RWPE2 (cell line): ENCODE measurements around the gene CDC23.

Source experiments
- ATAC-seq: fragments of 200-7000 bp; cut with Tn5 transposase; 3 replicates; pipeline ENCODE4 v1.9.1; 2021; ENCODE audit warnings: low read depth
- DNase-seq: peaks from one replicate; pipeline ENCODE4 v3.0.0-alpha.2; 2020; ENCODE audit warnings: low spot score
- H3K27ac ChIP-seq: fragments of 450-650 bp; 2 replicates; pipeline ENCODE4 v1.5.1; 2017; ENCODE audit warnings: mild to moderate bottlenecking; ENCODE audit not compliant: poor library complexity, severe bottlenecking
- H3K27me3 ChIP-seq: fragments of 250-450 bp; sonication (Bioruptor Pico); 2 replicates; pipeline ENCODE4 v1.5.1; 2021; ENCODE audit warnings: mild to moderate bottlenecking, moderate library complexity; ENCODE audit not compliant: insufficient read depth, poor library complexity, severe bottlenecking
- H3K36me3 ChIP-seq: fragments of 250-450 bp; sonication (Bioruptor Pico); 2 replicates; pipeline ENCODE4 v1.5.1; 2020; ENCODE audit warnings: low read depth, mild to moderate bottlenecking, moderate library complexity
- H3K4me1 ChIP-seq: fragments of 250-450 bp; sonication (Bioruptor Pico); 2 replicates; pipeline ENCODE4 v1.5.1; 2021; ENCODE audit warnings: mild to moderate bottlenecking, moderate library complexity; ENCODE audit not compliant: insufficient read depth, poor library complexity, severe bottlenecking
- H3K4me3 ChIP-seq: fragments of 250-450 bp; sonication (Bioruptor Pico); 2 replicates; pipeline ENCODE4 v1.5.1; 2021; ENCODE audit warnings: mild to moderate bottlenecking, moderate library complexity; ENCODE audit not compliant: severe bottlenecking
- H3K9me3 ChIP-seq: fragments of 250-450 bp; sonication (Bioruptor Pico); 2 replicates; pipeline ENCODE4 v1.5.1; 2021; ENCODE audit warnings: mild to moderate bottlenecking, moderate library complexity; ENCODE audit not compliant: severe bottlenecking
- CTCF ChIP-seq: fragments of 450-650 bp; IDR thresholded peaks from one replicate; pipeline ENCODE4 v1.5.1; 2017; ENCODE audit warnings: mild to moderate bottlenecking, moderate library complexity; ENCODE audit not compliant: poor library complexity, severe bottlenecking

The CDC23 gene

DNA sequence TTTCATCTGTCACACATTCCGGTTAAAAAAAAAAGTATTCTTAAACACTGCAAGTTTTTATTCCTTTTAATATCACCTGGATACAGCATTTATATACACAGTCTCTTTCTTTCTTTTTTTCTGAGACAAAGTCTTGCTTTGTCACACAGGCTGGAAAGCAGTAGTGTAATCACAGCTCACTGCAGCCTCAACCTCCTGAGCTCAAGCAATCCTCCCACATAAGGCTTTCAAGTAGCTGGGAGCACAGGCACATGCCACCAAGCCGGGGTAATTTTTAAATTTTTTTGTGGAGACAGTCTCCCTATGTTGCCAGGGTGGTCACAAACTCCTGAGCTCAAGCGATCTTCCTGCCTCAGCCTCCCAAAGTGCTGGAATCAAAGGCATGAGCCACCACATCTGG is 20.3 kb downstream of the CDC23 start:
- no peak for ATAC-seq
- DNase-seq = no peak
- TF ChIP-seq CTCF = no peak
- Histone ChIP-seq H3K27ac (no peak overlapping the region), H3K27me3 (no peaks in the 10 kb centered on the region), H3K36me3 (peaks cover 80% of the 10 kb centered on the region), H3K4me1 (no peaks in the 10 kb centered on the region), H3K9me3 (no peaks in the 10 kb centered on the region), H3K4me3 (no peak overlapping the region)

GRCh38 chr5:138188626-138189025 is 24.5 kb downstream of the CDC23 start:
- Histone ChIP-seq H3K9me3 (no peaks in the 10 kb centered on the region), H3K4me3 (no peak overlapping the region), H3K27ac (no peak overlapping the region), H3K36me3 (peaks cover 95% of the 10 kb centered on the region), H3K27me3 (no peaks in the 10 kb centered on the region), H3K4me1 (no peaks in the 10 kb centered on the region)
- no peak for TF ChIP-seq CTCF
- no peak for ATAC-seq
- DNase-seq = no peak

DNA sequence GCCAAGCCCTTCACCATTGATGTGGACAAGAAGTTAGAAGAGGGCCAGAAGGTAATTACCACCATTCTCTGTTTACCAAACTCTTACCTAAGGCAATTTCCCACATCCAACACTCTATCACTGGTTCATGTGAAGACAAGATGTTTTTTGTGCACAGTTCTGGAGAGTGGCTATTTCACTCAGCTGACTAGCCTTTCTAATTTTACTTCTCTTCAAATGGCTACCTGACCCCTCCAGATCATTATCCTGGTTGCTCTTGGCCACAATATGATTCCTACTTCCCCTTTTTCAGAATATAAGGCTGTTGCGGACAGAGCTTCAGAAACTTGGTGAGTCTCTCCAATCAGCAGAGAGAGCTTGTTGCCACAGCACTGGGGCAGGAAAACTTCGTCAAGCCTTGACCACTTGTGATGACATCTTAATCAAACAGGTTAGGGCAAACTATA is 27.1 kb downstream of the CDC23 start:
- H3K27ac ChIP-seq = no peak overlapping the region
- H3K9me3 ChIP-seq = no peaks in the 10 kb centered on the region
- no peak overlapping the region for H3K4me3 ChIP-seq
- H3K36me3 ChIP-seq = peaks cover 95% of the 10 kb centered on the region
- no peak for TF ChIP-seq CTCF
- no peaks in the 10 kb centered on the region for H3K4me1 ChIP-seq
- H3K27me3 ChIP-seq = no peaks in the 10 kb centered on the region
- DNase-seq = no peak
- ATAC-seq = no peak

DNA sequence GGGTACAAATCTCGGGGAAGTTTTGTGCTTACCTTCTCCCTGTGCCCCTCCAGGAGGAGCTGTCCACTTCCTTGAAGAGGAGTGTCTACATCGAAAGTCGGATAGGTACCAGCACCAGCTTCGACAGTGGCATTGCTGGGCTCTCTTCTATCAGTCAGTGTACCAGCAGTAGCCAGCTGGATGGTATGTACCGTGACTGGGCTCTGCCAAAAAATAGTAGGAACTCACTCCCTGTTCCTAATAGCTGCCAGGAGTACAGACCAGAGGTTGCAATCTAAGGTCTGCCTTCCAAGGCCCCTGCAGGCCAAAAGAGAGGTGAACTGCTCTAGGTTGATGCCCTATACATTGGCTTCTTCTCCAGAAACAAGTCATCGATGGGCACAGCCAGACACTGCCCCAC is 30.3 kb downstream of the CDC23 start:
- Histone ChIP-seq H3K9me3 (no peaks in the 10 kb centered on the region), H3K27me3 (no peaks in the 10 kb centered on the region), H3K27ac (no peak overlapping the region), H3K4me1 (no peaks in the 10 kb centered on the region), H3K4me3 (no peak overlapping the region), H3K36me3 (peaks cover 75% of the 10 kb centered on the region)
- TF ChIP-seq CTCF = no peak
- DNase-seq (no peak), ATAC-seq (no peak)

GRCh38 chr5:138180841-138181240 is 32.3 kb downstream of the CDC23 start:
- H3K27me3 ChIP-seq = no peaks in the 10 kb centered on the region
- peaks cover 70% of the 10 kb centered on the region for H3K36me3 ChIP-seq
- ATAC-seq (no peak), DNase-seq (no peak)
- H3K9me3 ChIP-seq = no peaks in the 10 kb centered on the region
- H3K4me3 ChIP-seq = no peak overlapping the region
- no peaks in the 10 kb centered on the region for H3K4me1 ChIP-seq
- no peak for TF ChIP-seq CTCF
- H3K27ac ChIP-seq = no peak overlapping the region
